Fibroblast of pulmonary artery (primary cell): ENCODE results near the gene RNF150.

Experiments used
- DNase-seq: peaks from one replicate; pipeline ENCODE4 v3.0.0-alpha.2; 2010; ENCODE audit warnings: low read depth
- H3K4me3 ChIP-seq: replicated peaks from 2 replicates; pipeline ENCODE4 v1.5.1; 2011; ENCODE audit warnings: low read depth, mild to moderate bottlenecking, control low read depth, low read length, moderate library complexity
- CTCF ChIP-seq: IDR thresholded peaks from 2 replicates; pipeline ENCODE4 v1.5.1; 2011; ENCODE audit warnings: mild to moderate bottlenecking, control low read depth, low read length, inconsistent platforms; ENCODE audit errors: missing control alignments

Gene RNF150

GRCh38 chr4:140865253-140866217, 267.7 kb downstream of the RNF150 start:
- no peak for TF ChIP-seq CTCF
- no peak for DNase-seq

GRCh38 chr4:140863197-140863596, 270.1 kb downstream of the RNF150 start:
- H3K4me3 ChIP-seq: no peak overlapping the region
- no peak for TF ChIP-seq CTCF
- DNase-seq: no peak

More at GRCh38 chr4:140865253-140866217, 267.7 kb downstream of the RNF150 start:
- no peak overlapping the region for H3K4me3 ChIP-seq

- no peak for DNase-seq
- no peak for TF ChIP-seq CTCF
- H3K4me3 ChIP-seq: no peak overlapping the region
Observed at GRCh38 chr4:140862177-140862442, 271.2 kb downstream of the RNF150 start.

GRCh38 chr4:140861359-140862176, 271.7 kb downstream of the RNF150 start:
- TF ChIP-seq CTCF: peak; percentile 76
- DNase-seq: peak; percentile 93
- no peak overlapping the region for H3K4me3 ChIP-seq

- DNase-seq: no peak
- no peak overlapping the region for H3K4me3 ChIP-seq
- TF ChIP-seq CTCF: no peak
Observed at GRCh38 chr4:140858897-140859296, 274.4 kb downstream of the RNF150 start.

GRCh38 chr4:140857111-140857510, 276.2 kb downstream of the RNF150 start:
- TF ChIP-seq CTCF: no peak
- H3K4me3 ChIP-seq: no peak overlapping the region
- DNase-seq: no peak
